Ramos (cell line): Measurements from ENCODE around the gene ARAP3.
"Not testable (repeated sequence)": the region's sequence is repeated elsewhere in the genome, so short reads cannot be mapped to it uniquely, and the experiment has no call there.

Source experiments
- in situ Hi-C: fragments of 300-500 bp; cut with MboI; formaldehyde crosslinking; loops from one replicate; pipeline ENCODE4 v1.14.3; 2022; ENCODE audit warnings: low sequenced_read_pairs; ENCODE audit not compliant: unreplicated experiment

The ARAP3 gene

GRCh38 chr5:141681695-141682641 is at the start of gene ARAP3:
TSS of gene ARAP3 (minus strand) at chr5:141682230. CDS start at chr5:141680486, 1,744 bp downstream.
- in situ Hi-C loops, result no loop called here

GRCh38 chr5:141729387-141730006 is 47.5 kb upstream of the ARAP3 start:
- in situ Hi-C loops, result no loop called here

- in situ Hi-C loops, result no loop called here
Observed at GRCh38 chr5:141725891-141726290, 43.9 kb upstream of the ARAP3 start.

- in situ Hi-C loops, result not testable (repeated sequence)
Observed at GRCh38 chr5:141725174-141725573, 43.1 kb upstream of the ARAP3 start.

- in situ Hi-C loops, result no loop called here
Observed at GRCh38 chr5:141722266-141722665, 40.2 kb upstream of the ARAP3 start.

GRCh38 chr5:141717043-141717442 is 35.0 kb upstream of the ARAP3 start:
- in situ Hi-C loops, result no loop called here

- in situ Hi-C loops, result no loop called here
Observed at GRCh38 chr5:141716468-141716867, 34.4 kb upstream of the ARAP3 start.

- in situ Hi-C loops, result no loop called here
Observed at GRCh38 chr5:141716009-141716408, 34.0 kb upstream of the ARAP3 start.

- in situ Hi-C loops, result no loop called here
Observed at GRCh38 chr5:141715346-141715905, 33.4 kb upstream of the ARAP3 start.

- in situ Hi-C loops, result no loop called here
Observed at GRCh38 chr5:141714542-141715310, 32.7 kb upstream of the ARAP3 start.

GRCh38 chr5:141713616-141714309 is 31.7 kb upstream of the ARAP3 start:
- in situ Hi-C loops, result no loop called here

GRCh38 chr5:141711687-141712086 is 29.7 kb upstream of the ARAP3 start:
- in situ Hi-C loops, result no loop called here

- in situ Hi-C loops, result loop anchor here (10.0 kb wide), 1 partner anchor 105 kb away; no protein-coding TSS in a partner anchor
Observed at GRCh38 chr5:141709699-141710267, 27.8 kb upstream of the ARAP3 start.

GRCh38 chr5:141708016-141708415 is 26.0 kb upstream of the ARAP3 start:
- in situ Hi-C loops, result loop anchor here (10.0 kb wide), 1 partner anchor 107 kb away; no protein-coding TSS in a partner anchor

GRCh38 chr5:141707510-141707909 is 25.5 kb upstream of the ARAP3 start:
- in situ Hi-C loops, result loop anchor here (10.0 kb wide), 1 partner anchor 107 kb away; no protein-coding TSS in a partner anchor

GRCh38 chr5:141706121-141706520 is 24.1 kb upstream of the ARAP3 start:
- in situ Hi-C loops, result loop anchor here (10.0 kb wide), 1 partner anchor 109 kb away; no protein-coding TSS in a partner anchor

GRCh38 chr5:141705469-141705868 is 23.4 kb upstream of the ARAP3 start:
- in situ Hi-C loops, result loop anchor here (10.0 kb wide), 1 partner anchor 109 kb away; no protein-coding TSS in a partner anchor

- in situ Hi-C loops, result loop anchor here (10.0 kb wide), 1 partner anchor 110 kb away; no protein-coding TSS in a partner anchor
Observed at GRCh38 chr5:141704782-141705297, 22.8 kb upstream of the ARAP3 start.

- in situ Hi-C loops, result loop anchor here (10.0 kb wide), 1 partner anchor 112 kb away; no protein-coding TSS in a partner anchor
Observed at GRCh38 chr5:141703133-141703561, 21.1 kb upstream of the ARAP3 start.
